H1 (cell line): ENCODE results near the gene ARSI. TPM values are rescaled to one million over a fixed set of nuclear protein-coding genes. Genes with fewer than 3 reads are reported as not detected.

Experiments
- CTCF ChIA-PET: fragments of 300-600 bp; sonication (Branson Sonifier 250); formaldehyde crosslinking; loops from one replicate; lab custom pipeline; 2021; ENCODE audit not compliant: partially characterized antibody; lab: Charles Lee
- POLR2A ChIA-PET: fragments of 300-600 bp; sonication (Branson Sonifier 250); formaldehyde crosslinking; loops from one replicate; lab custom pipeline; 2021; ENCODE audit warnings: inconsistent platforms; ENCODE audit not compliant: partially characterized antibody; lab: Charles Lee
- DNase-seq, 2 experiments: peaks; one replicate each; pipeline versions ENCODE4 v3.0.0 to v3.0.0-alpha.2; 2010 to 2022; ENCODE audit warnings: low spot score in 2 of 2, low read depth in 1 of 2, mixed read lengths in 1 of 2
- FAIRE-seq: peaks from 2 replicates; lab custom pipeline; 2011; peaks lifted over from hg19 to GRCh38; lab: Jason Lieb, UNC
- H2AFZ ChIP-seq: 2 replicates; pipeline ENCODE4 v1.8.1; 2012; ENCODE audit warnings: low read length, inconsistent platforms
- H2AK5ac ChIP-seq: 2 replicates; pipeline ENCODE4 v1.6.1; 2013; ENCODE audit warnings: low read depth, low read length
- H2BK120ac ChIP-seq: replicated peaks from 2 replicates; pipeline ENCODE3; 2013; ENCODE audit warnings: low read depth, low read length, inconsistent platforms
- H2BK12ac ChIP-seq: 2 replicates; pipeline ENCODE4 v1.6.1; 2013; ENCODE audit warnings: low read depth, low read length
- H2BK15ac ChIP-seq: 2 replicates; pipeline ENCODE4 v1.6.1; 2013; ENCODE audit warnings: low read length
- H2BK20ac ChIP-seq: 2 replicates; pipeline ENCODE4 v1.6.1; 2013; ENCODE audit warnings: low read length
- H2BK5ac ChIP-seq: 2 replicates; pipeline ENCODE4 v1.6.1; 2013; ENCODE audit warnings: low read depth, low read length
- H3K14ac ChIP-seq: 2 replicates; pipeline ENCODE4 v1.6.1; 2013; ENCODE audit warnings: inconsistent platforms; ENCODE audit not compliant: insufficient read length
- H3K18ac ChIP-seq: 2 replicates; pipeline ENCODE4 v1.6.1; 2013; ENCODE audit warnings: low read length; ENCODE audit errors: extremely low read depth
- H3K23ac ChIP-seq: 2 replicates; pipeline ENCODE4 v1.6.1; 2013; ENCODE audit warnings: inconsistent platforms; ENCODE audit not compliant: insufficient read length
- H3K23me2 ChIP-seq: 2 replicates; pipeline ENCODE4 v1.6.1; 2013; ENCODE audit warnings: low read depth, low read length
- H3K27ac ChIP-seq: 2 replicates; pipeline ENCODE4 v1.6.1; 2011; ENCODE audit warnings: low read depth, low read length, inconsistent platforms
- H3K27me3 ChIP-seq, 4 experiments: replicated peaks in 1 of 4; 1 replicate in 1 of 4; 2 replicates in 3 of 4; pipeline versions ENCODE4 v1.6.1 to v1.8.1; 2011 to 2013; ENCODE audit warnings: low read length in 3 of 4, mild to moderate bottlenecking in 3 of 4, inconsistent platforms in 2 of 4, mixed read lengths in 2 of 4, moderate library complexity in 1 of 4; ENCODE audit not compliant: control insufficient read depth in 3 of 4, insufficient read depth in 3 of 4; ENCODE audit errors: extremely low read depth in 1 of 4
- H3K36me3 ChIP-seq, 4 experiments: 2 replicates each; pipeline versions ENCODE4 v1.6.1 to v1.8.1; 2011 to 2013; ENCODE audit warnings: mild to moderate bottlenecking in 4 of 4, low read length in 3 of 4, moderate library complexity in 2 of 4, control low read depth in 1 of 4, inconsistent platforms in 1 of 4; ENCODE audit not compliant: insufficient read depth in 4 of 4, control insufficient read depth in 2 of 4
- H3K4ac ChIP-seq: replicated peaks from 2 replicates; pipeline ENCODE3; 2013; ENCODE audit warnings: low read length, low read depth, mixed read lengths, inconsistent platforms; ENCODE audit not compliant: insufficient read length
- H3K4me1 ChIP-seq, 4 experiments: replicated peaks in 1 of 4; 1 replicate in 1 of 4; 2 replicates in 3 of 4; pipeline versions ENCODE4 v1.6.1 to v1.8.1; 2011 to 2013; ENCODE audit warnings: low read length in 3 of 4, inconsistent platforms in 2 of 4, mixed read lengths in 1 of 4; ENCODE audit not compliant: insufficient read depth in 4 of 4, control insufficient read depth in 3 of 4
- H3K4me2 ChIP-seq, 2 experiments: 2 replicates each; pipeline versions ENCODE4 v1.6.1 to v1.8.1; 2011 to 2013; ENCODE audit warnings: low read depth in 2 of 2, low read length in 2 of 2, control low read depth in 1 of 2, inconsistent platforms in 1 of 2, mild to moderate bottlenecking in 1 of 2; ENCODE audit not compliant: insufficient read depth in 1 of 2
- H3K4me3 ChIP-seq, 4 experiments: fragments of 200-600, 300-600 bp in 1 of 4; sonication (generic), shearing (Covaris generic), sonication (Bioruptor Twin) in 1 of 4; 2 replicates each; pipeline versions ENCODE4 v1.5.1 to v1.8.1; 2011 to 2016; ENCODE audit warnings: low read length in 4 of 4, low read depth in 3 of 4, control low read depth in 2 of 4, inconsistent platforms in 2 of 4, mild to moderate bottlenecking in 2 of 4, mixed read lengths in 1 of 4, moderate library complexity in 1 of 4; ENCODE audit not compliant: insufficient read depth in 2 of 4; ENCODE audit errors: extremely low read depth in 1 of 4
- H3K56ac ChIP-seq: replicated peaks from 2 replicates; pipeline ENCODE3; 2013; ENCODE audit warnings: low read depth, mild to moderate bottlenecking, mixed read lengths, low read length, inconsistent platforms; ENCODE audit not compliant: insufficient read length
- H3K79me1 ChIP-seq: 2 replicates; pipeline ENCODE4 v1.6.1; 2013; ENCODE audit warnings: low read depth, low read length, control low read depth
- H3K79me2 ChIP-seq, 2 experiments: 2 replicates each; pipeline versions ENCODE4 v1.6.1 to v1.8.1; 2012 to 2013; ENCODE audit warnings: low read length in 2 of 2, mild to moderate bottlenecking in 2 of 2, inconsistent platforms in 1 of 2; ENCODE audit not compliant: insufficient read depth in 2 of 2, control insufficient read depth in 1 of 2
- H3K9ac ChIP-seq, 4 experiments: replicated peaks in 1 of 4; 1 replicate in 1 of 4; 2 replicates in 3 of 4; pipeline versions ENCODE4 v1.6.1 to v1.8.1; 2011 to 2013; ENCODE audit warnings: low read depth in 3 of 4, low read length in 3 of 4, control low read depth in 2 of 4, mild to moderate bottlenecking in 2 of 4, moderate library complexity in 2 of 4, inconsistent platforms in 1 of 4; ENCODE audit errors: extremely low read depth in 1 of 4
- H3K9me3 ChIP-seq, 2 experiments: 2 replicates each; pipeline versions ENCODE4 v1.6.1 to v1.8.1; 2012 to 2013; ENCODE audit warnings: mild to moderate bottlenecking in 2 of 2, moderate library complexity in 2 of 2, control low read depth in 1 of 2, inconsistent platforms in 1 of 2, low read depth in 1 of 2, low read length in 1 of 2, mixed read lengths in 1 of 2; ENCODE audit not compliant: insufficient read depth in 2 of 2
- H4K20me1 ChIP-seq, 2 experiments: replicated peaks in 1 of 2; 2 replicates each; pipeline versions ENCODE3 to v1.8.1; 2011 to 2013; ENCODE audit warnings: inconsistent platforms in 2 of 2, low read length in 2 of 2, mild to moderate bottlenecking in 1 of 2; ENCODE audit not compliant: insufficient read depth in 2 of 2, control insufficient read depth in 1 of 2
- H4K5ac ChIP-seq: 2 replicates; pipeline ENCODE4 v1.6.1; 2013; ENCODE audit warnings: low read length, low read depth, mixed read lengths, inconsistent platforms; ENCODE audit not compliant: insufficient read length
- H4K8ac ChIP-seq: 2 replicates; pipeline ENCODE4 v1.8.0; 2013; ENCODE audit warnings: mild to moderate bottlenecking, moderate library complexity, low read length, inconsistent platforms; ENCODE audit not compliant: insufficient read depth; ENCODE audit errors: extremely low read depth
- H4K91ac ChIP-seq: replicated peaks from 2 replicates; pipeline ENCODE3; 2013; ENCODE audit warnings: low read length, mixed read lengths, inconsistent platforms; ENCODE audit not compliant: insufficient read length
- CBX8 ChIP-seq: fragments of 300-800, 300-1000 bp; sonication (generic); IDR thresholded peaks from 2 replicates; pipeline ENCODE4 v1.7.1; 2016; ENCODE audit warnings: low read depth, low read length, borderline replicate concordance
- CHD2 ChIP-seq: IDR thresholded peaks from 2 replicates; pipeline ENCODE4 v1.6.1; 2012; ENCODE audit warnings: low read length, improper control_type of control experiment
- E2F6 ChIP-seq: IDR thresholded peaks from 2 replicates; pipeline ENCODE4 v1.6.1; 2012; ENCODE audit warnings: inconsistent platforms
- EZH2 ChIP-seq: fragments of 200-600 bp; sonication (generic); IDR thresholded peaks from 2 replicates; pipeline ENCODE4 v1.7.1; 2012; ENCODE audit warnings: low read depth, mild to moderate bottlenecking, moderate library complexity, low read length, inconsistent platforms; ENCODE audit not compliant: severe bottlenecking
- HDAC2 ChIP-seq, 2 experiments: fragments of 300-600 bp in 1 of 2; sonication (generic) in 1 of 2; IDR thresholded peaks; 2 replicates each; pipeline ENCODE4 v1.6.1; 2011 to 2012; ENCODE audit warnings: low read depth in 2 of 2, low read length in 2 of 2, mild to moderate bottlenecking in 2 of 2, moderate library complexity in 2 of 2, borderline replicate concordance in 1 of 2, inconsistent platforms in 1 of 2
- NRF1 ChIP-seq: IDR thresholded peaks from 2 replicates; pipeline ENCODE4 v1.6.1; 2011; ENCODE audit warnings: mild to moderate bottlenecking, low read depth, low read length, improper control_type of control experiment
- POLR2A ChIP-seq, 2 experiments: IDR thresholded peaks; 1 replicate in 1 of 2; 2 replicates in 1 of 2; pipeline ENCODE4 v1.6.1; 2011; ENCODE audit warnings: low read depth in 2 of 2, low read length in 2 of 2, mild to moderate bottlenecking in 2 of 2; ENCODE audit errors: control extremely low read depth in 1 of 2
- RAD21 ChIP-seq, 2 experiments: IDR thresholded peaks in 1 of 2; conservative IDR thresholded peaks in 1 of 2; 2 replicates each; pipeline ENCODE4 v1.6.1; 2011; ENCODE audit warnings: low read depth in 2 of 2, low read length in 2 of 2, improper control_type of control experiment in 1 of 2, inconsistent platforms in 1 of 2, mild to moderate bottlenecking in 1 of 2, moderate library complexity in 1 of 2
- SIX5 ChIP-seq: IDR thresholded peaks from 2 replicates; pipeline ENCODE4 v1.6.1; 2011; ENCODE audit warnings: mild to moderate bottlenecking, low read depth, low read length
- TBP ChIP-seq: IDR thresholded peaks from 2 replicates; pipeline ENCODE4 v1.6.1; 2011; ENCODE audit warnings: low read depth, low read length, improper control_type of control experiment
- WGBS, 2 experiments: shearing (Covaris generic) in 1 of 2; methylation state at CpG; one replicate each; pipeline versions ENCODE4 v1.1.6 to v1.1.7; 2013 to 2015; ENCODE audit warnings: low lambda C conversion rate in 2 of 2, mixed read lengths in 2 of 2, inconsistent platforms in 1 of 2, low coverage in 1 of 2, missing lambda C conversion rate in 1 of 2; ENCODE audit not compliant: insufficient replicate concordance in 2 of 2, insufficient coverage in 1 of 2, insufficient read length in 1 of 2; ENCODE audit errors: extremely low coverage in 1 of 2, missing lambda C conversion rate in 1 of 2; 5-methylcytosine and 5-hydroxymethylcytosine counted together
- polyA plus RNA-seq, 7 experiments: library from polyadenylated mRNA; depleted of rRNA in 3 of 7; stranded (reverse) in 5 of 7; unstranded in 2 of 7; fragments of >200 nt in 5 of 7; fragments of 200-250 nt in 2 of 7; gene quantifications; 1 replicate in 5 of 7; 2 replicates in 1 of 7; 4 replicates in 1 of 7; pipeline versions ENCODE4 v1.2.1 to v1.2.3, GENCODE V29; 2011 to 2013; ENCODE audit warnings: missing spikeins in 2 of 7, mixed read lengths in 2 of 7
- total RNA-seq: library from RNA; stranded (reverse); fragmentation: NEBNext Ultra II Directional; extraction: Animal tissue kit (Norgen Biotek cat#: 25700); gene quantifications from 2 replicates; pipeline ENCODE4 v1.2.1, GENCODE V29; 2021

Gene ARSI
- total and polyA plus RNA-seq, 2 of the 8 experiments (the other 6 are each of a cell fraction or from before 2014, with no cell fraction given): 4.5 to 6.7 TPM

GRCh38 chr5:150261231-150261630, 41.5 kb downstream of the ARSI start:
- no peak overlapping the region for H3K4me3 ChIP-seq
- H3K23ac ChIP-seq: no peak overlapping the region
- H2BK5ac ChIP-seq: no peak overlapping the region
- H3K27me3 ChIP-seq: peaks cover 0 to 2% (median 0%) of the 10 kb centered on the region in 4 experiments; a peak in 3 of 7 replicates
- no peak overlapping the region for H4K91ac ChIP-seq
- H2AK5ac ChIP-seq: no peak overlapping the region
- H3K36me3 ChIP-seq: no peaks in the 10 kb centered on the region
- no peak for TF ChIP-seq TBP
- no peak for TF ChIP-seq CHD2
- no peak for TF ChIP-seq HDAC2 (IDR thresholded peaks at IDR 0.05; ENCODE audit: borderline replicate concordance in 1 of 2, low read depth in 2 of 2, low read length in 2 of 2)
- no peak for TF ChIP-seq NRF1
- no peak for TF ChIP-seq EZH2
- TF ChIP-seq SIX5: no peak
- no peak for TF ChIP-seq RAD21 (IDR thresholded peaks at IDR 0.05 in 1 of 2, conservative IDR thresholded peaks at IDR 0.05 in 1 of 2; ENCODE audit: low read depth in 2 of 2, low read length in 2 of 2)
- no peak for TF ChIP-seq CBX8
- TF ChIP-seq POLR2A (IDR thresholded peaks at IDR 0.05; ENCODE audit: control extremely low read depth in 1 of 2, low read depth in 2 of 2, low read length in 2 of 2): no peak
- no peak for TF ChIP-seq E2F6
- TF ChIP-seq, all 59 proteins: peak for 0
- no peak overlapping the region for H3K4me2 ChIP-seq
- FAIRE-seq: no peak
- ChIA-PET POLR2A (no interaction called here), CTCF (interaction anchor here (0.6 to 3.1 kb wide), 6 partner anchors 11 to 136 kb away, joined by 3 to 16 read pairs (median 4); no protein-coding TSS in a partner anchor)
- H3K4ac ChIP-seq: no peak overlapping the region
- H4K8ac ChIP-seq: peak overlapping the region; percentile 36
- H2BK12ac ChIP-seq: no peak overlapping the region
- H3K27ac ChIP-seq: no peak overlapping the region
- DNase-seq: no peak
- 78% methylated on average over 8 of the region's 8 CpGs; no CpG with 5 or more reads in 1 of the 2 experiments for WGBS, 2 experiments
- peaks cover 0 to 15% (median 5%) of the 10 kb centered on the region in 4 experiments; a peak in 6 of 7 replicates for H3K4me1 ChIP-seq
- no peak overlapping the region for H3K18ac ChIP-seq
- no peak overlapping the region for H3K56ac ChIP-seq
- peaks cover 0 to 4% of the 10 kb centered on the region in 2 experiments for H4K20me1 ChIP-seq
- no peaks in the 10 kb centered on the region for H3K79me1 ChIP-seq
- no peak overlapping the region for H2BK20ac ChIP-seq
- peaks cover 0 to 2% of the 10 kb centered on the region in 2 experiments; a peak in 1 of 4 replicates for H3K79me2 ChIP-seq
- H2BK120ac ChIP-seq: no peak overlapping the region
- H2BK15ac ChIP-seq: no peak overlapping the region
- H3K9ac ChIP-seq: no peak overlapping the region
- H3K9me3 ChIP-seq: no peaks in the 10 kb centered on the region
- peaks cover 5% of the 10 kb centered on the region for H3K23me2 ChIP-seq
- H4K5ac ChIP-seq: no peak overlapping the region
- no peak overlapping the region for H3K14ac ChIP-seq
- no peak overlapping the region for H2AFZ ChIP-seq
